Osteoblast (primary cell): ENCODE data around the gene FXYD6. TPM values are rescaled to one million over a fixed set of nuclear protein-coding genes. Genes with fewer than 3 reads are reported as not detected.

Experiments
- DNase-seq: peaks from one replicate; pipeline ENCODE4 v3.0.0; 2011; ENCODE audit warnings: low spot score, mixed read lengths; ENCODE audit not compliant: insufficient read length; ENCODE audit errors: missing footprints
- H2AFZ ChIP-seq: 2 replicates; pipeline ENCODE4 v1.6.0; 2011; ENCODE audit warnings: mild to moderate bottlenecking, low read length
- H3K27ac ChIP-seq: 2 replicates; pipeline ENCODE4 v1.5.1; 2011; ENCODE audit warnings: mild to moderate bottlenecking, low read depth, low read length, moderate library complexity
- H3K27me3 ChIP-seq: 2 replicates; pipeline ENCODE4 v1.6.0; 2012; ENCODE audit warnings: mild to moderate bottlenecking, control low read depth, inconsistent platforms, low read length, moderate library complexity; ENCODE audit not compliant: insufficient read depth
- H3K36me3 ChIP-seq: 2 replicates; pipeline ENCODE4 v1.5.1; 2011; ENCODE audit warnings: mild to moderate bottlenecking, low read length, control low read depth, moderate library complexity; ENCODE audit not compliant: insufficient read depth
- H3K4me1 ChIP-seq: 2 replicates; pipeline ENCODE4 v1.5.1; 2011; ENCODE audit warnings: mild to moderate bottlenecking, low read length, control low read depth, moderate library complexity; ENCODE audit not compliant: insufficient read depth
- H3K4me2 ChIP-seq: 2 replicates; pipeline ENCODE4 v1.6.0; 2011; ENCODE audit warnings: mild to moderate bottlenecking, low read length; ENCODE audit not compliant: insufficient read depth
- H3K4me3 ChIP-seq: fragments of 200-600 bp; sonication (generic); 3 replicates; pipeline ENCODE4 v1.5.1; 2012; ENCODE audit warnings: mild to moderate bottlenecking, low read length, inconsistent platforms; ENCODE audit not compliant: insufficient read depth
- H3K79me2 ChIP-seq: 2 replicates; pipeline ENCODE4 v1.6.0; 2012; ENCODE audit warnings: mild to moderate bottlenecking, low read length, control low read depth, inconsistent platforms; ENCODE audit not compliant: insufficient read depth
- H3K9me3 ChIP-seq: 2 replicates; pipeline ENCODE4 v1.5.1; 2011; ENCODE audit warnings: low read depth, low read length, control low read depth
- H4K20me1 ChIP-seq: 2 replicates; pipeline ENCODE4 v1.6.0; 2012; ENCODE audit warnings: mild to moderate bottlenecking, low read length, control low read depth; ENCODE audit not compliant: insufficient read depth
- total RNA-seq: library from RNA; depleted of rRNA; stranded (reverse); fragments of >200 nt; gene quantifications from 2 replicates; pipeline ENCODE4 v1.2.3, GENCODE V29; 2012
- TF ChIP-seq, protein P1 (sequence below): IDR thresholded peaks from 2 replicates; pipeline ENCODE4 v1.5.1; 2011; ENCODE audit warnings: mild to moderate bottlenecking, low read depth, low read length, moderate library complexity; ENCODE audit errors: extremely low read depth

FXYD6 gene
- total RNA-seq, 1 donor: not detected

DNA sequence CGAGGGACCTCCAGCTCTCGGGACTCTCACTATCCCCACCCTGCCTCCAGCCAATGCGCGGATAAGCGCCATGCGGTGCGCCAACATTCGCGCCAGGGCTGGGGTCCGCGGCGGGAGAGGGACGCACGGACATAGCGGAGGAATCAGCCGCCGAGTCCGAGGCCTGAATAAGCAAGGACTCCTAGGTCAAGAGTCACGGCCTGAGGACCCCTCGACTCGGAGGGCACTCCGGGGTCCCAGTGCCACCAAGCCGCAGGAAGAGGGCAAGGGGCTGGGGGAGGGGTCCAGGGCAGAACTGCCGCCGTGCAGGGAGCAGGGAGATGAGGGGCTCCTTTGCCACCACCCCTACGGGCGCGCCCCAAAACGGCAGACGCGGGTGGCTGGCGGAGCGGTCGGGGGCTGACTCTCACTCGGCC lies 80.0 kb downstream of the FXYD6 start:
- TF ChIP-seq, protein P1, sequence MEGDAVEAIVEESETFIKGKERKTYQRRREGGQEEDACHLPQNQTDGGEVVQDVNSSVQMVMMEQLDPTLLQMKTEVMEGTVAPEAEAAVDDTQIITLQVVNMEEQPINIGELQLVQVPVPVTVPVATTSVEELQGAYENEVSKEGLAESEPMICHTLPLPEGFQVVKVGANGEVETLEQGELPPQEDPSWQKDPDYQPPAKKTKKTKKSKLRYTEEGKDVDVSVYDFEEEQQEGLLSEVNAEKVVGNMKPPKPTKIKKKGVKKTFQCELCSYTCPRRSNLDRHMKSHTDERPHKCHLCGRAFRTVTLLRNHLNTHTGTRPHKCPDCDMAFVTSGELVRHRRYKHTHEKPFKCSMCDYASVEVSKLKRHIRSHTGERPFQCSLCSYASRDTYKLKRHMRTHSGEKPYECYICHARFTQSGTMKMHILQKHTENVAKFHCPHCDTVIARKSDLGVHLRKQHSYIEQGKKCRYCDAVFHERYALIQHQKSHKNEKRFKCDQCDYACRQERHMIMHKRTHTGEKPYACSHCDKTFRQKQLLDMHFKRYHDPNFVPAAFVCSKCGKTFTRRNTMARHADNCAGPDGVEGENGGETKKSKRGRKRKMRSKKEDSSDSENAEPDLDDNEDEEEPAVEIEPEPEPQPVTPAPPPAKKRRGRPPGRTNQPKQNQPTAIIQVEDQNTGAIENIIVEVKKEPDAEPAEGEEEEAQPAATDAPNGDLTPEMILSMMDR: no peak
- Histone ChIP-seq H3K4me2 (no peak overlapping the region), H3K9me3 (no peaks in the 10 kb centered on the region), H4K20me1 (no peaks in the 10 kb centered on the region), H3K79me2 (no peaks in the 10 kb centered on the region), H3K27ac (no peak overlapping the region), H3K36me3 (no peaks in the 10 kb centered on the region), H3K4me3 (no peak overlapping the region), H3K27me3 (peaks cover 55% of the 10 kb centered on the region), H3K4me1 (no peaks in the 10 kb centered on the region), H2AFZ (no peak overlapping the region)
- peak; percentile 76 for DNase-seq

DNA sequence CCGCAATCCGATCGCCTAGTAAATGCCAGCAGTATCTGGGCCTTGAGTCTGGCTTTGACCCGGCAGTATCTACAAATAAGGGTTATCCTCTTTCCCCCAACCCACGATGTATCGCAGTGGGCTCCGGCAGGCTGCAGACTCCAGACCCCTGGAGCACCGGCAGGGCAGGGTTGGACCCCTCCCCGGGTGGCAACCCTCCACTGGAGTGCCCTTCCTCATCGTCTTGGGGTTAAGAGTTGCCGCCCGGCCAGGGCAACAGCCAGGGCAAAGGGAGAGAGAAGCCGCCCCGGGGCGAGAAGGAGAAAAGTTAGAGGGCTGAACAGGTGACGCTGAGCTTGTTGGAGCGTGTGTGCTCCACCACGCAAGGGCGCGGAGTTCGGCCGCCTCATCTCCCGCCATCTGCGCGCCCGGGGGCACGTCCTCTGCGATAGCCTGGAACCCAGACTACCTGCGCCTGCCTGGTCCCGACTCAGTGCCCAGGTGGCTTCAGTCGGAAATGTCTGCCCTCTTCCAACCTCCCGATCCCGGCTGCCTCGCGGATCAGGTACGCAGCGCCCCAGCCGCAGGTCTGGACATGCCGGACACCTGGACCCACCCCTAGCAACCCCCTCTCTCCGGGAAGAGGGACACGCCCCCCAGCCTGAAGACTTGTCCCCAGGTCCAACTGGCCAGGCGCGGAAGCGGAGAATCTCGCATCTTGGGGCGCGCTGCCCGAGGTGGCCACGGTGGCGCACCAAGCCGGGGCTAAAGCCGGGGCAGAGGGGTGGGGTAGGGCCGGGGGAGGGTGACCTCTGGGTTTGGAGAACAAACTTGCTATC lies 80.6 kb downstream of the FXYD6 start:
- H3K27ac ChIP-seq: no peak overlapping the region
- no peaks in the 10 kb centered on the region for H3K4me1 ChIP-seq
- DNase-seq: peak; percentile 52
- TF ChIP-seq, protein P1: no peak
- H2AFZ ChIP-seq: no peak overlapping the region
- H3K79me2 ChIP-seq: no peaks in the 10 kb centered on the region
- H3K36me3 ChIP-seq: no peaks in the 10 kb centered on the region
- H3K27me3 ChIP-seq: peaks cover 55% of the 10 kb centered on the region
- no peaks in the 10 kb centered on the region for H4K20me1 ChIP-seq
- H3K9me3 ChIP-seq: no peaks in the 10 kb centered on the region
- H3K4me2 ChIP-seq: no peak overlapping the region
- no peak overlapping the region for H3K4me3 ChIP-seq

DNA sequence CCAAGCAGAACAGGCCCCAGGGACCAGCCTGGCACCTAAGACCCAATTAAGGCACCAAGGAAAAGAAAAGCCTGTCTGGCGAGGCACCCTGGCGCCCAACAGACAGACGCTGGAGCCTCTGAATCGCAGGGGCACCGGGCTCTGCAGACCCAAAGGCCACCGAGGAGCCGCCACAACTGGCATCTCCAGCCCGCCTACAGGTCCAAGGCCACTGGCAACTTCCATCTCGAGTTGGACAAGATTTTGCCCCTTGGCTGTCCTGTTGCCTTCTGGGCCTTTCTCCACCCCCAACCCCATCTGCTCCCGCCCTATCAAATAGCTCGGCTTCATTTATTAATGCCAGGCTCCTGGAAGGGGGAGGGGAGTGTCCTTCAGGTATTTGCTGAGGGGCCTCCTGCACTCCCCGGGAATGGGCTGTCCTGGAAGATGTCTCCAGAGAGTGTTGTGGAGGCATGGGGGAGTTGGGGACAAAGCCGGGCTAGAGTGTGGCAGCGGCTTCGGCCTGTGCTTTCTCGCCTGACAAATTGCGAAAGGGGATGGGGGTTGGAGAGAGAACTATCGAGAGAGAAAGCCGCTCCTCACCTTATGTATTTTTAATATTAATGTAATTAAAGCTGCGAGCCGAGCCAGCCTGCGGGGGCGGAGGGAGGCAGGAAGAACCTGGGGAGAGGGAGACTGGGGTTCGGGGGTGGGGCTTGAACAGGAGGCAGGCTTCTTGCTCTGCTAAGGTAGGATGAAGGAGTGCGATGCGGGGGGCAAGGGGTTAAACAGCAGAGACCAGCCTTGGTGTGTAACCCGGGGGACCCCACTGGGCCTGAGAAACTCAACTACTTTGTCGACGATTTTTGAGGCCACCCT lies 81.5 kb downstream of the FXYD6 start:
- Histone ChIP-seq H2AFZ (no peak overlapping the region), H3K4me3 (no peak overlapping the region), H3K27ac (no peak overlapping the region), H3K9me3 (no peaks in the 10 kb centered on the region), H3K4me2 (no peak overlapping the region), H4K20me1 (no peaks in the 10 kb centered on the region), H3K27me3 (peaks cover 55% of the 10 kb centered on the region), H3K4me1 (no peaks in the 10 kb centered on the region), H3K79me2 (no peaks in the 10 kb centered on the region), H3K36me3 (no peaks in the 10 kb centered on the region)
- DNase-seq: no peak
- TF ChIP-seq, protein P1: no peak

DNA sequence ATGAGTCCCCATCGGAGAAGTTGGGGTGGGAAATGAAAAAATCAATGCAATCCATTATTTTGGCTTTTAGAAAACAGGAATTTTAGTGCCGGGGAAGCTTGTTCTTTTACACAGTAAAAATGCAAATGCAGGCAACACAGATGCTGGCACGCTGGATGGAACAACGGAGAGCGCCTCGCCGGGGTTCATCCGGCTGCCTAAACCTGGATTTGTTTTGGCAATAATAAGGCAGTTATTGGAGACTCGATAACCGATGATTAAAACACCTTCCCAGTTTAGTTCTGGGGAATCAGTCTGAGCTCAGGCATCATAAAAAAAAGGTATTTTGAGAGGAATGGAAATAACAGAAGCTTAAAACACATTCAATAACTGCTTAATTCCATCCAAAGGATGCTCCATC lies 82.3 kb downstream of the FXYD6 start:
- Histone ChIP-seq H3K36me3 (no peaks in the 10 kb centered on the region), H3K9me3 (no peaks in the 10 kb centered on the region), H3K27ac (no peak overlapping the region), H3K27me3 (peaks cover 47% of the 10 kb centered on the region), H4K20me1 (no peaks in the 10 kb centered on the region), H3K4me2 (no peak overlapping the region), H3K4me3 (no peak overlapping the region), H3K79me2 (no peaks in the 10 kb centered on the region), H3K4me1 (no peaks in the 10 kb centered on the region), H2AFZ (no peak overlapping the region)
- TF ChIP-seq, protein P1: no peak
- DNase-seq: no peak
